HG03139 (cell line): ENCODE data around the gene CTTNBP2NL.
"Not testable (repeated sequence)": the region's sequence is repeated elsewhere in the genome, so short reads cannot be mapped to it uniquely, and the experiment has no call there.

Experiments used
- ATAC-seq: cut with Tn5 transposase; IDR thresholded peaks from one replicate; pipeline ENCODE4 v1.9.1; 2021; ENCODE audit not compliant: unreplicated experiment

The CTTNBP2NL gene

GRCh38 chr1:112418099-112418892, 22.3 kb downstream of the CTTNBP2NL start:
- ATAC-seq = no peak

- ATAC-seq = no peak
Measured at GRCh38 chr1:112423207-112423606, 27.2 kb downstream of the CTTNBP2NL start.

GRCh38 chr1:112423666-112424065, 27.7 kb downstream of the CTTNBP2NL start:
- not testable (repeated sequence) for ATAC-seq

GRCh38 chr1:112429749-112430148, 33.7 kb downstream of the CTTNBP2NL start:
- ATAC-seq = no peak

- no peak for ATAC-seq
Measured at GRCh38 chr1:112431038-112431437, 35.0 kb downstream of the CTTNBP2NL start.

- no peak for ATAC-seq
Measured at GRCh38 chr1:112435448-112435847, 39.4 kb downstream of the CTTNBP2NL start.

GRCh38 chr1:112436384-112437156, 40.6 kb downstream of the CTTNBP2NL start:
- ATAC-seq = no peak

- not testable (repeated sequence) for ATAC-seq
Measured at GRCh38 chr1:112438156-112438555, 42.1 kb downstream of the CTTNBP2NL start.

- ATAC-seq = no peak
Measured at GRCh38 chr1:112439592-112439991, 43.6 kb downstream of the CTTNBP2NL start.

- ATAC-seq = no peak
Measured at GRCh38 chr1:112440574-112440973, 44.6 kb downstream of the CTTNBP2NL start.

- ATAC-seq = no peak
Measured at GRCh38 chr1:112444269-112444668, 48.3 kb downstream of the CTTNBP2NL start.

- no peak for ATAC-seq
Measured at GRCh38 chr1:112445596-112445995, 49.6 kb downstream of the CTTNBP2NL start.

GRCh38 chr1:112446411-112446810, 50.4 kb downstream of the CTTNBP2NL start:
- no peak for ATAC-seq

GRCh38 chr1:112448904-112449629, 53.1 kb downstream of the CTTNBP2NL start:
- no peak for ATAC-seq

GRCh38 chr1:112449630-112449983, 53.6 kb downstream of the CTTNBP2NL start:
- ATAC-seq = no peak

- no peak for ATAC-seq
Measured at GRCh38 chr1:112450773-112451172, 54.8 kb downstream of the CTTNBP2NL start.

- not testable (repeated sequence) for ATAC-seq
Measured at GRCh38 chr1:112451301-112451700, 55.3 kb downstream of the CTTNBP2NL start.

GRCh38 chr1:112453876-112454275, 57.9 kb downstream of the CTTNBP2NL start:
- no peak for ATAC-seq

GRCh38 chr1:112454316-112454715, 58.3 kb downstream of the CTTNBP2NL start:
- ATAC-seq = no peak

- no peak for ATAC-seq
Measured at GRCh38 chr1:112457241-112457640, 61.2 kb downstream of the CTTNBP2NL start.

- ATAC-seq = no peak
Measured at GRCh38 chr1:112457955-112458354, 61.9 kb downstream of the CTTNBP2NL start.

GRCh38 chr1:112458756-112459155, 62.7 kb downstream of the CTTNBP2NL start:
- no peak for ATAC-seq
